Astrocyte of the cerebellum (primary cell): ENCODE results near the gene WEE2.

Experiments
- DNase-seq: peaks from one replicate; pipeline ENCODE4 v3.0.0-alpha.2; 2011; ENCODE audit warnings: low read depth
- H3K4me3 ChIP-seq: 2 replicates; pipeline ENCODE4 v1.5.1; 2011; ENCODE audit warnings: mild to moderate bottlenecking, low read depth, low read length, moderate library complexity
- CTCF ChIP-seq: IDR thresholded peaks from 2 replicates; pipeline ENCODE4 v1.5.1; 2012; ENCODE audit warnings: low read length, low read depth, moderate library complexity, mild to moderate bottlenecking; ENCODE audit errors: missing control alignments
- in situ Hi-C: cut with HindIII; loops from 2 replicates; pipeline ENCODE4 v1.10.0; 2017; ENCODE audit warnings: low sequenced_read_pairs

The WEE2 gene

GRCh38 chr7:141708351-141708750, at the start of gene WEE2:
Gene WEE2 (plus strand): TSS chr7:141708353. CDS start chr7:141708759, 406 bp downstream.
- TF ChIP-seq CTCF: no peak
- no peak for DNase-seq
- no peak within 1 kb of the TSS for H3K4me3 ChIP-seq
- in situ Hi-C loops: no loop called here

- no peak for DNase-seq
- in situ Hi-C loops: loop anchor here (5.0 kb wide), 1 partner anchor 68 kb away; no protein-coding TSS in a partner anchor
- TF ChIP-seq CTCF: no peak
Observed at GRCh38 chr7:141659501-141659900, 48.7 kb upstream of the WEE2 start.

GRCh38 chr7:141660259-141660658, 47.9 kb upstream of the WEE2 start:
- DNase-seq: no peak
- in situ Hi-C loops: no loop called here
- no peak for TF ChIP-seq CTCF
- H3K4me3 ChIP-seq: no peak overlapping the region

More at GRCh38 chr7:141659501-141659900, 48.7 kb upstream of the WEE2 start:
- no peak overlapping the region for H3K4me3 ChIP-seq

GRCh38 chr7:141663081-141663849, 44.9 kb upstream of the WEE2 start:
- no peak for DNase-seq
- in situ Hi-C loops: no loop called here
- no peak for TF ChIP-seq CTCF
- no peak overlapping the region for H3K4me3 ChIP-seq

- in situ Hi-C loops: no loop called here
- H3K4me3 ChIP-seq: no peak overlapping the region
- no peak for DNase-seq
- no peak for TF ChIP-seq CTCF
Observed at GRCh38 chr7:141664450-141664849, 43.7 kb upstream of the WEE2 start.

- no peak for DNase-seq
- in situ Hi-C loops: no loop called here
- no peak for TF ChIP-seq CTCF
- H3K4me3 ChIP-seq: no peak overlapping the region
Observed at GRCh38 chr7:141665208-141666035, 42.7 kb upstream of the WEE2 start.
